MM.1S (cell line): Measurements from ENCODE around the gene BRINP2.
"Not testable (repeated sequence)": the region's sequence is repeated elsewhere in the genome, so short reads cannot be mapped to it uniquely, and the experiment has no call there.

Experiments used
- EZH2 ChIP-seq: fragments of 300-600 bp; sonication (generic); optimal IDR thresholded peaks from 2 replicates; pipeline ENCODE3; 2017; ENCODE audit warnings: low read depth, mild to moderate bottlenecking, antibody characterized with exemption, low read length, mixed read lengths
- EZH2phosphoT487 ChIP-seq: fragments of 300-600 bp; sonication (generic); IDR thresholded peaks from 2 replicates; pipeline ENCODE4 v1.6.1; 2018; ENCODE audit warnings: antibody characterized with exemption, low read length
- TF ChIP-seq, protein P1 (sequence below): fragments of 300-600 bp; sonication (generic); IDR thresholded peaks from 2 replicates; pipeline ENCODE4 v1.5.1; 2016; ENCODE audit warnings: antibody characterized with exemption, low read length, mixed read lengths

DNA sequence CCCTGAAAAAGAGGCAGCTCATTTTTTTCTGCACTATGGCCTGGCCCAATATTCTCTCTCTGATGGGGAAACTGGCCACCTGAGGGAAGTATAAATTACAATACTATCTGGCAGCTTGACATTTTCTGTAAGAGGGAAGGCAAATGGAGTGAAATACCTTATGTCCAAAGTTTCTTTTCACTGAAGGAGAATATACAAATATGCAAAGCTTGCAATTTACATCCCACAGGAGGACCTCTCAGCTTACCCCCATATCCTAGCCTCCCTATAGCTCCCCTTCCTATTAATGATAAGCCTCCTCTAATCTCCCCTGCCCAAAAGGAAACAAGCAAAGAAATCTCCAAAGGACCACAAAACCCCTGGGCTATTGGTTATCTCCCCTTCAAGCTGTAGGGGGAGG is 150.7 kb downstream of the BRINP2 start:
- not testable (repeated sequence) for TF ChIP-seq EZH2, EZH2phosphoT487
- TF ChIP-seq, protein P1, sequence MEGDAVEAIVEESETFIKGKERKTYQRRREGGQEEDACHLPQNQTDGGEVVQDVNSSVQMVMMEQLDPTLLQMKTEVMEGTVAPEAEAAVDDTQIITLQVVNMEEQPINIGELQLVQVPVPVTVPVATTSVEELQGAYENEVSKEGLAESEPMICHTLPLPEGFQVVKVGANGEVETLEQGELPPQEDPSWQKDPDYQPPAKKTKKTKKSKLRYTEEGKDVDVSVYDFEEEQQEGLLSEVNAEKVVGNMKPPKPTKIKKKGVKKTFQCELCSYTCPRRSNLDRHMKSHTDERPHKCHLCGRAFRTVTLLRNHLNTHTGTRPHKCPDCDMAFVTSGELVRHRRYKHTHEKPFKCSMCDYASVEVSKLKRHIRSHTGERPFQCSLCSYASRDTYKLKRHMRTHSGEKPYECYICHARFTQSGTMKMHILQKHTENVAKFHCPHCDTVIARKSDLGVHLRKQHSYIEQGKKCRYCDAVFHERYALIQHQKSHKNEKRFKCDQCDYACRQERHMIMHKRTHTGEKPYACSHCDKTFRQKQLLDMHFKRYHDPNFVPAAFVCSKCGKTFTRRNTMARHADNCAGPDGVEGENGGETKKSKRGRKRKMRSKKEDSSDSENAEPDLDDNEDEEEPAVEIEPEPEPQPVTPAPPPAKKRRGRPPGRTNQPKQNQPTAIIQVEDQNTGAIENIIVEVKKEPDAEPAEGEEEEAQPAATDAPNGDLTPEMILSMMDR, result not testable (repeated sequence)
